EL (cell line): ENCODE measurements around the gene DNAJA1.
"Not testable (repeated sequence)": the region's sequence is repeated elsewhere in the genome, so short reads cannot be mapped to it uniquely, and the experiment has no call there.

Source experiments
- DNase-seq: peaks from one replicate; pipeline ENCODE4 v3.0.0-alpha.2; 2016

The DNAJA1 gene

GRCh38 chr9:33024966-33025571 is at the start of gene DNAJA1:
Gene DNAJA1, plus strand, starts transcription at chr9:33025273. Its CDS starts 1,212 bp downstream, at chr9:33026485.
- DNase-seq, result peak; percentile 94

GRCh38 chr9:32978051-32978450 is 47.0 kb upstream of the DNAJA1 start:
- no peak for DNase-seq

- DNase-seq, result peak; percentile 20
Observed at GRCh38 chr9:32986971-32987370, 38.1 kb upstream of the DNAJA1 start.

GRCh38 chr9:32989660-32990059 is 35.4 kb upstream of the DNAJA1 start:
- DNase-seq, result no peak

GRCh38 chr9:32991897-32992594 is 33.0 kb upstream of the DNAJA1 start:
- DNase-seq, result no peak

GRCh38 chr9:32992595-32993238 is 32.4 kb upstream of the DNAJA1 start:
- no peak for DNase-seq

GRCh38 chr9:33000682-33001055 is 24.4 kb upstream of the DNAJA1 start:
- DNase-seq, result peak; percentile 26

GRCh38 chr9:33005335-33005734 is 19.7 kb upstream of the DNAJA1 start:
- DNase-seq, result not testable (repeated sequence)

- no peak for DNase-seq
Observed at GRCh38 chr9:33007755-33008154, 17.3 kb upstream of the DNAJA1 start.

GRCh38 chr9:33011831-33012230 is 13.2 kb upstream of the DNAJA1 start:
- DNase-seq, result no peak

- no peak for DNase-seq
Observed at GRCh38 chr9:33012328-33013069, 12.6 kb upstream of the DNAJA1 start.

GRCh38 chr9:33013962-33014664 is 11.0 kb upstream of the DNAJA1 start:
- no peak for DNase-seq

- DNase-seq, result no peak
Observed at GRCh38 chr9:33014665-33015014, 10.4 kb upstream of the DNAJA1 start.

GRCh38 chr9:33017283-33018041 is 7.6 kb upstream of the DNAJA1 start:
- DNase-seq, result no peak

GRCh38 chr9:33019797-33020196 is 5.3 kb upstream of the DNAJA1 start:
- no peak for DNase-seq

- DNase-seq, result no peak
Observed at GRCh38 chr9:33022303-33022702, 2.8 kb upstream of the DNAJA1 start.

GRCh38 chr9:33022755-33023154 is 2.3 kb upstream of the DNAJA1 start:
- DNase-seq, result no peak

- DNase-seq, result no peak
Observed at GRCh38 chr9:33023661-33024060, 1.4 kb upstream of the DNAJA1 start.

- peak; percentile 42 for DNase-seq
Observed at GRCh38 chr9:33024126-33024965, 727 bp upstream of the DNAJA1 start.

GRCh38 chr9:33025572-33026342 is 684 bp downstream of the DNAJA1 start:
- DNase-seq, result peak; percentile 56
